Suprapubic skin (tissue), 4 donors: ENCODE data around the gene GNA15.
"Not testable (repeated sequence)": the region's sequence is repeated elsewhere in the genome, so short reads cannot be mapped to it uniquely, and the experiment has no call there.

Experiments used
- POLR2A ChIP-seq, 2 donors: fragments of 450-650 bp; IDR thresholded peaks; one replicate each; pipeline ENCODE4 v1.6.1; 2017; ENCODE audit warnings: antibody characterized with exemption in 2 of 2, mild to moderate bottlenecking in 2 of 2, moderate library complexity in 2 of 2
- POLR2AphosphoS5 ChIP-seq, 3 donors: sonication (generic); formaldehyde crosslinking; IDR thresholded peaks; one replicate each; pipeline ENCODE4 v1.6.1; 2017; ENCODE audit warnings: antibody characterized with exemption in 3 of 3
- TF ChIP-seq, protein P1 (sequence below), 2 donors: fragments of 200-600 bp in 1 of 2; fragments of 450-650 bp in 1 of 2; sonication (generic) in 1 of 2; IDR thresholded peaks; one replicate each; pipeline ENCODE4 v1.5.1; 2016 to 2019; ENCODE audit warnings: antibody characterized with exemption in 2 of 2, mild to moderate bottlenecking in 1 of 2, moderate library complexity in 1 of 2

DNA sequence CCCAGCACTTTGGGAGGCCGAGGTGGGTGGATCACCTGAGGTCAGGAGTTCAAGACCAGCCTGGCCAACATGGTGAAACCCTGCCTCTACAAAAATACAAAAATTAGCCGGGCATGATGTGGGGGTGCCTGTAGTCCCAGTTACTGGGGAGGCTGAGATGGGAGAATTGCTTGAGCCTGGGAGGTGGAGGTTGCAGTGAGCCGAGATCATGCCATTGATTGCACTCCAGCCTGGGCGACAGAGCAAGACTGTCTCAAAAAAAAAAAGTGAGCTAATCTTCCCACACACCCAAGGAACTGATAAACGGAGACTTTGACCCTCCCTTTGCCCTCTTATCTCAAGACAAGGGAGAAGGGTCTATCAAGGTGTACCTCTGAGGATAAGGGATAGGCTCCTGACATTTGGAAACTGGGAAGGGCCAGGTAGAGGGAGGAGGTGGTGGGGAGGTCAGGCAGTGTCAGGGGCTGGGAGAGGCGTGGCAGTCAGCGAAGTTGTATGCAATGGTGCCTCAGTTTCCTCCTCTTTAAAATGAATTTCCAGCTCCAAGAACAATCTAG lies 46.5 kb upstream of the GNA15 start:
- TF ChIP-seq, protein P1, sequence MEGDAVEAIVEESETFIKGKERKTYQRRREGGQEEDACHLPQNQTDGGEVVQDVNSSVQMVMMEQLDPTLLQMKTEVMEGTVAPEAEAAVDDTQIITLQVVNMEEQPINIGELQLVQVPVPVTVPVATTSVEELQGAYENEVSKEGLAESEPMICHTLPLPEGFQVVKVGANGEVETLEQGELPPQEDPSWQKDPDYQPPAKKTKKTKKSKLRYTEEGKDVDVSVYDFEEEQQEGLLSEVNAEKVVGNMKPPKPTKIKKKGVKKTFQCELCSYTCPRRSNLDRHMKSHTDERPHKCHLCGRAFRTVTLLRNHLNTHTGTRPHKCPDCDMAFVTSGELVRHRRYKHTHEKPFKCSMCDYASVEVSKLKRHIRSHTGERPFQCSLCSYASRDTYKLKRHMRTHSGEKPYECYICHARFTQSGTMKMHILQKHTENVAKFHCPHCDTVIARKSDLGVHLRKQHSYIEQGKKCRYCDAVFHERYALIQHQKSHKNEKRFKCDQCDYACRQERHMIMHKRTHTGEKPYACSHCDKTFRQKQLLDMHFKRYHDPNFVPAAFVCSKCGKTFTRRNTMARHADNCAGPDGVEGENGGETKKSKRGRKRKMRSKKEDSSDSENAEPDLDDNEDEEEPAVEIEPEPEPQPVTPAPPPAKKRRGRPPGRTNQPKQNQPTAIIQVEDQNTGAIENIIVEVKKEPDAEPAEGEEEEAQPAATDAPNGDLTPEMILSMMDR (IDR thresholded peaks at IDR 0.05), result not testable (repeated sequence)
- TF ChIP-seq POLR2A, POLR2AphosphoS5 (IDR thresholded peaks at IDR 0.05): not testable (repeated sequence)
